Osteocyte (in vitro differentiated cells): ENCODE data around the gene HIKESHI. TPM values are rescaled to one million over a fixed set of nuclear protein-coding genes. Genes with fewer than 3 reads are reported as not detected.

Experiments
- DNase-seq: peaks from one replicate; pipeline ENCODE4 v3.0.0; 2021; ENCODE audit warnings: mixed read lengths; ENCODE audit not compliant: unreplicated experiment; ENCODE audit errors: extremely low spot score
- H3K27ac Mint-ChIP-seq: one replicate; pipeline ENCODE4 v1.8.0; 2021; ENCODE audit warnings: mild to moderate bottlenecking, mixed read lengths; ENCODE audit not compliant: unreplicated experiment
- H3K27me3 Mint-ChIP-seq: one replicate; pipeline ENCODE4 v1.8.0; 2021; ENCODE audit warnings: mixed read lengths; ENCODE audit not compliant: unreplicated experiment
- H3K36me3 Mint-ChIP-seq: one replicate; pipeline ENCODE4 v1.8.0; 2021; ENCODE audit warnings: mixed read lengths; ENCODE audit not compliant: unreplicated experiment
- H3K4me1 Mint-ChIP-seq: one replicate; pipeline ENCODE4 v1.8.0; 2021; ENCODE audit warnings: mixed read lengths; ENCODE audit not compliant: unreplicated experiment
- H3K4me3 Mint-ChIP-seq: one replicate; pipeline ENCODE4 v1.8.0; 2021; ENCODE audit warnings: mild to moderate bottlenecking, moderate library complexity, mixed read lengths; ENCODE audit not compliant: unreplicated experiment
- H3K9me3 Mint-ChIP-seq: one replicate; pipeline ENCODE4 v1.8.0; 2021; ENCODE audit warnings: mixed read lengths; ENCODE audit not compliant: unreplicated experiment
- total RNA-seq: library from RNA; stranded (reverse); gene quantifications from 2 replicates; pipeline ENCODE4 v1.2.1, GENCODE V29; 2021
- TF ChIP-seq, protein P1 (sequence below): fragments of 200-600 bp; sonication (generic); IDR thresholded peaks from 2 replicates; pipeline ENCODE4 v1.5.0; 2021; ENCODE audit warnings: antibody characterized with exemption, mild to moderate bottlenecking, moderate library complexity

Gene HIKESHI
- total RNA-seq, 1 donor from 2014 or later, result 38.8 TPM

DNA sequence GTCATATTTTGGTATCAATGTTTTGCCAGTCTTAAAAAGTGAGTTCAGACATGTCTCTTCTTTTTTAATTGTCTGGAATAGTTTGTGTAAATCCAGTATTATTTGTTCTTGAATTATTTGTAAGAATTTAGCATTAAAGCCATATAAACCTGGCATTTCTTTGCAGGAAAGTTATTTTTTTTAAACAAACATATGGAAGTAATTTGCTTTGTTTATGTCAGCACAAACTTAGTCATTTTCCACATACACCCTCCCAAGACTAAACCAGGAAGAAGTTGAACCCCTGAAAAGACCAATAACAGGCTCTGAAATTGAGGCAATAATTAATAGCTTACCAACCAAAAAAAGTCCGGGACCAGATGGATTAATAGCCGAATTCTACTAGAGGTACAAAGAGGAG, 63.5 kb downstream of the HIKESHI start:
- no peak for DNase-seq
- no peak overlapping the region for H3K4me3 Mint-ChIP-seq
- TF ChIP-seq, protein P1, sequence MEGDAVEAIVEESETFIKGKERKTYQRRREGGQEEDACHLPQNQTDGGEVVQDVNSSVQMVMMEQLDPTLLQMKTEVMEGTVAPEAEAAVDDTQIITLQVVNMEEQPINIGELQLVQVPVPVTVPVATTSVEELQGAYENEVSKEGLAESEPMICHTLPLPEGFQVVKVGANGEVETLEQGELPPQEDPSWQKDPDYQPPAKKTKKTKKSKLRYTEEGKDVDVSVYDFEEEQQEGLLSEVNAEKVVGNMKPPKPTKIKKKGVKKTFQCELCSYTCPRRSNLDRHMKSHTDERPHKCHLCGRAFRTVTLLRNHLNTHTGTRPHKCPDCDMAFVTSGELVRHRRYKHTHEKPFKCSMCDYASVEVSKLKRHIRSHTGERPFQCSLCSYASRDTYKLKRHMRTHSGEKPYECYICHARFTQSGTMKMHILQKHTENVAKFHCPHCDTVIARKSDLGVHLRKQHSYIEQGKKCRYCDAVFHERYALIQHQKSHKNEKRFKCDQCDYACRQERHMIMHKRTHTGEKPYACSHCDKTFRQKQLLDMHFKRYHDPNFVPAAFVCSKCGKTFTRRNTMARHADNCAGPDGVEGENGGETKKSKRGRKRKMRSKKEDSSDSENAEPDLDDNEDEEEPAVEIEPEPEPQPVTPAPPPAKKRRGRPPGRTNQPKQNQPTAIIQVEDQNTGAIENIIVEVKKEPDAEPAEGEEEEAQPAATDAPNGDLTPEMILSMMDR, result no peak
- peaks cover 17% of the 10 kb centered on the region for H3K9me3 Mint-ChIP-seq
- no peak overlapping the region for H3K27ac Mint-ChIP-seq
- H3K27me3 Mint-ChIP-seq, result no peaks in the 10 kb centered on the region
- H3K4me1 Mint-ChIP-seq, result peaks cover 13% of the 10 kb centered on the region
- no peaks in the 10 kb centered on the region for H3K36me3 Mint-ChIP-seq

- Mint-ChIP-seq H3K9me3 (peaks cover 12% of the 10 kb centered on the region), H3K27ac (no peak overlapping the region), H3K36me3 (no peaks in the 10 kb centered on the region), H3K4me1 (peaks cover 13% of the 10 kb centered on the region), H3K4me3 (no peak overlapping the region), H3K27me3 (no peaks in the 10 kb centered on the region)
- TF ChIP-seq, protein P1, result no peak
- no peak for DNase-seq
Measured at GRCh38 chr11:86369668-86370067, 67.6 kb downstream of the HIKESHI start.

GRCh38 chr11:86370171-86370570, 68.1 kb downstream of the HIKESHI start:
- Mint-ChIP-seq H3K4me3 (no peak overlapping the region), H3K27ac (no peak overlapping the region), H3K27me3 (no peaks in the 10 kb centered on the region), H3K4me1 (peaks cover 13% of the 10 kb centered on the region), H3K36me3 (no peaks in the 10 kb centered on the region), H3K9me3 (peaks cover 12% of the 10 kb centered on the region)
- TF ChIP-seq, protein P1, result no peak
- DNase-seq, result no peak

- no peaks in the 10 kb centered on the region for H3K36me3 Mint-ChIP-seq
- TF ChIP-seq, protein P1, result no peak
- peaks cover 9% of the 10 kb centered on the region for H3K4me1 Mint-ChIP-seq
- no peaks in the 10 kb centered on the region for H3K27me3 Mint-ChIP-seq
- H3K27ac Mint-ChIP-seq, result no peak overlapping the region
- no peak overlapping the region for H3K4me3 Mint-ChIP-seq
- DNase-seq, result no peak
- H3K9me3 Mint-ChIP-seq, result peaks cover 12% of the 10 kb centered on the region
Measured at GRCh38 chr11:86370922-86371594, 69.0 kb downstream of the HIKESHI start.

DNA sequence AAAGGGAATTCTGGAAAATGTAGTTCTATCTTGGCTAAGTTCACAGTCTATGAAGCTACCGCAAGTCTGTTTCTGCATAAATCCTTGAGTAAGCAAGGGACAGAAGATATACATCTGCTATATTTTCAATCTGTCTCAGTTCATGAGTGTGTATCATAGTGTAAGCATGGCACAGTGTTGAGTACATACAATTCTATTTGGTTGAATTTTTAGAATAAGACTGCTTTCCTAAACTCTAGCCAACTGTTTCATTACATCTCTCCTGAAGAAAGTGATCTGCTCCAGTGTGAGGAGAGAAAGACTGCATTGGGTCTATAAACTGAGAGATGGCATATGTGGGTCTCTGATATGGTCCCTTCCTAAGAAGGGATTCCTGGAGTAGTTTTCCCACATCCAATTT, 70.0 kb downstream of the HIKESHI start:
- H3K27me3 Mint-ChIP-seq, result no peaks in the 10 kb centered on the region
- H3K9me3 Mint-ChIP-seq, result peaks cover 16% of the 10 kb centered on the region
- peaks cover 9% of the 10 kb centered on the region for H3K4me1 Mint-ChIP-seq
- DNase-seq, result no peak
- H3K4me3 Mint-ChIP-seq, result no peak overlapping the region
- H3K27ac Mint-ChIP-seq, result no peak overlapping the region
- TF ChIP-seq, protein P1, result no peak
- H3K36me3 Mint-ChIP-seq, result peaks cover 2% of the 10 kb centered on the region
